Osteocyte (in vitro differentiated cells): ENCODE measurements around the gene PILRA. TPM values are rescaled to one million over a fixed set of nuclear protein-coding genes. Genes with fewer than 3 reads are reported as not detected.

Experiments
- DNase-seq: peaks from one replicate; pipeline ENCODE4 v3.0.0; 2021; ENCODE audit warnings: mixed read lengths; ENCODE audit not compliant: unreplicated experiment; ENCODE audit errors: extremely low spot score
- H3K27ac Mint-ChIP-seq: one replicate; pipeline ENCODE4 v1.8.0; 2021; ENCODE audit warnings: mild to moderate bottlenecking, mixed read lengths; ENCODE audit not compliant: unreplicated experiment
- H3K27me3 Mint-ChIP-seq: one replicate; pipeline ENCODE4 v1.8.0; 2021; ENCODE audit warnings: mixed read lengths; ENCODE audit not compliant: unreplicated experiment
- H3K36me3 Mint-ChIP-seq: one replicate; pipeline ENCODE4 v1.8.0; 2021; ENCODE audit warnings: mixed read lengths; ENCODE audit not compliant: unreplicated experiment
- H3K4me1 Mint-ChIP-seq: one replicate; pipeline ENCODE4 v1.8.0; 2021; ENCODE audit warnings: mixed read lengths; ENCODE audit not compliant: unreplicated experiment
- H3K4me3 Mint-ChIP-seq: one replicate; pipeline ENCODE4 v1.8.0; 2021; ENCODE audit warnings: mild to moderate bottlenecking, moderate library complexity, mixed read lengths; ENCODE audit not compliant: unreplicated experiment
- H3K9me3 Mint-ChIP-seq: one replicate; pipeline ENCODE4 v1.8.0; 2021; ENCODE audit warnings: mixed read lengths; ENCODE audit not compliant: unreplicated experiment
- total RNA-seq: library from RNA; stranded (reverse); gene quantifications from 2 replicates; pipeline ENCODE4 v1.2.1, GENCODE V29; 2021
- TF ChIP-seq, protein P1 (sequence below): fragments of 200-600 bp; sonication (generic); IDR thresholded peaks from 2 replicates; pipeline ENCODE4 v1.5.0; 2021; ENCODE audit warnings: antibody characterized with exemption, mild to moderate bottlenecking, moderate library complexity

PILRA gene
- total RNA-seq, 1 donor from 2014 or later: 2.5 TPM

DNA sequence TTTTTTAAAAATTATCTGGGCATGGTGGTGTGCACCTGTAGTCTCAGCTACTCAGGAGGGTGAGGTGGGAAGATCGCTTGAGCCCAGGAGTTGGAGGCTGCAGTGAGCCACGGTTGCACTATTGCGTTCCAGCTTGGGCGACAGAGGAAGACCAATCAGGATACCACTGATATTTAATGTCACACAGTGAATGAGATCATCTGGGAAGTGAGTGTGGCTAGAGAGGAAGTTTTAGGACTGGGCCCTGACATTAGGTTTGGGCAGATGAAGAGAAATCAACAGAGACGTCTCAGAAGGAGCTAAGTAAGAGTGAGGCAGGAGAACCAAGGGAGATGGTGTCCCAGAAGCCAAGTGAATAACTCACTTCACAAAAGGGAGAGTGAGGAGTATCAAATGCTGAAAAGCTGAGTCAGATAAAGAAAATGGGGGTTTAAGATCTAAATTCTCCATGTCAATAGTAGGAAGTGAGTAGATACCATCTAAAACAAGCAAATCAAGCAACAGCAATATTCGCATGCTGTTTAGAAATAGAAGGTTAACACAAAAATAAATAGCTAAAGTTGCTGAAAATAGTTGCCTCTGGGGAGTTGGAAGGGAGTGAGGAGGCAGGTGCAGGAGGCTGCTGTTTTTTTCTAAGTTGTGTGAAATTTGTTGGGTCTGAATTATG lies 11.5 kb downstream of the PILRA start:
- Mint-ChIP-seq H3K4me1 (no peaks in the 10 kb centered on the region), H3K27me3 (peaks cover 30% of the 10 kb centered on the region), H3K36me3 (no peaks in the 10 kb centered on the region), H3K27ac (no peak overlapping the region), H3K4me3 (no peak overlapping the region), H3K9me3 (no peaks in the 10 kb centered on the region)
- DNase-seq: no peak
- TF ChIP-seq, protein P1, sequence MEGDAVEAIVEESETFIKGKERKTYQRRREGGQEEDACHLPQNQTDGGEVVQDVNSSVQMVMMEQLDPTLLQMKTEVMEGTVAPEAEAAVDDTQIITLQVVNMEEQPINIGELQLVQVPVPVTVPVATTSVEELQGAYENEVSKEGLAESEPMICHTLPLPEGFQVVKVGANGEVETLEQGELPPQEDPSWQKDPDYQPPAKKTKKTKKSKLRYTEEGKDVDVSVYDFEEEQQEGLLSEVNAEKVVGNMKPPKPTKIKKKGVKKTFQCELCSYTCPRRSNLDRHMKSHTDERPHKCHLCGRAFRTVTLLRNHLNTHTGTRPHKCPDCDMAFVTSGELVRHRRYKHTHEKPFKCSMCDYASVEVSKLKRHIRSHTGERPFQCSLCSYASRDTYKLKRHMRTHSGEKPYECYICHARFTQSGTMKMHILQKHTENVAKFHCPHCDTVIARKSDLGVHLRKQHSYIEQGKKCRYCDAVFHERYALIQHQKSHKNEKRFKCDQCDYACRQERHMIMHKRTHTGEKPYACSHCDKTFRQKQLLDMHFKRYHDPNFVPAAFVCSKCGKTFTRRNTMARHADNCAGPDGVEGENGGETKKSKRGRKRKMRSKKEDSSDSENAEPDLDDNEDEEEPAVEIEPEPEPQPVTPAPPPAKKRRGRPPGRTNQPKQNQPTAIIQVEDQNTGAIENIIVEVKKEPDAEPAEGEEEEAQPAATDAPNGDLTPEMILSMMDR: no peak

DNA sequence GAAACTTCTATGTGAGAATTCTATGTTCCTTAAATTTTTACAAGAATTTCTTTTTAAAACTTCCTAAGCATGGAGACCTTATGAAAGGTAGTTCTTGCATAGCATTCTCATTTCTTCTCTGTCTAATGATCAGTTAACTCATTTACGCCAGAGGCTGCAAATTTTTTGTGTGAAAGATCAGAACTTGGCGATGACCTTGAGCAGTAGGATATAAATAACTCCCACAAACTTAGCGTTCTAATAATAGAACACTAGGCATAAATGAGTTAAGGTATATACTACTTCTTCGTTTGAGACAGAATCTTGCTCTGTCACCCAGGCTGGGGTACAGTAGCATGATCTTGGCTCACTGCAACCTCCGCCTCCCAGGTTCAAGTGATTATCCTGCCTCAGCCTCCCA lies 13.7 kb downstream of the PILRA start:
- TF ChIP-seq, protein P1: no peak
- Mint-ChIP-seq H3K4me1 (no peaks in the 10 kb centered on the region), H3K9me3 (no peaks in the 10 kb centered on the region), H3K36me3 (no peaks in the 10 kb centered on the region), H3K4me3 (no peak overlapping the region), H3K27ac (no peak overlapping the region), H3K27me3 (peaks cover 43% of the 10 kb centered on the region)
- DNase-seq: no peak

DNA sequence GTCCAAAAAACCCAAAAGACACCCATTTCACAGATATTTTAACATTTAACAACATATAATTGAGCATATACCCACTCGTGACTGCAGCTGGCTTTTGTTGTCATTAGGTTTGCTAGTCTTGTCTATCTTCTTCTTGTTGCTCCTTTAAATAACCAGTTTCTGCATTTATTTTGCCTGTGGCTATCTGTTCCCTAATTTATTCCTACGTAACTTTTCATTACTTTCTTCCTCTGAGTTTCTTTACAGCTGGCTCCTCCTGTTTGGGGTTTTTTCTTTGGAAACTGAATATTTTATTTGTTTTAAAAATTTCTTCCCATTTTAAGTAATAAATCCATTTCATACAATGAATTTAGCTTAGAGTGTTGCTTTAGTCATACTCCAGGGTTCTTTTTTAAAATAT lies 14.4 kb downstream of the PILRA start:
- Mint-ChIP-seq H3K27ac (no peak overlapping the region), H3K4me3 (no peak overlapping the region), H3K27me3 (peaks cover 49% of the 10 kb centered on the region), H3K9me3 (no peaks in the 10 kb centered on the region), H3K36me3 (no peaks in the 10 kb centered on the region), H3K4me1 (no peaks in the 10 kb centered on the region)
- DNase-seq: no peak
- TF ChIP-seq, protein P1: no peak

DNA sequence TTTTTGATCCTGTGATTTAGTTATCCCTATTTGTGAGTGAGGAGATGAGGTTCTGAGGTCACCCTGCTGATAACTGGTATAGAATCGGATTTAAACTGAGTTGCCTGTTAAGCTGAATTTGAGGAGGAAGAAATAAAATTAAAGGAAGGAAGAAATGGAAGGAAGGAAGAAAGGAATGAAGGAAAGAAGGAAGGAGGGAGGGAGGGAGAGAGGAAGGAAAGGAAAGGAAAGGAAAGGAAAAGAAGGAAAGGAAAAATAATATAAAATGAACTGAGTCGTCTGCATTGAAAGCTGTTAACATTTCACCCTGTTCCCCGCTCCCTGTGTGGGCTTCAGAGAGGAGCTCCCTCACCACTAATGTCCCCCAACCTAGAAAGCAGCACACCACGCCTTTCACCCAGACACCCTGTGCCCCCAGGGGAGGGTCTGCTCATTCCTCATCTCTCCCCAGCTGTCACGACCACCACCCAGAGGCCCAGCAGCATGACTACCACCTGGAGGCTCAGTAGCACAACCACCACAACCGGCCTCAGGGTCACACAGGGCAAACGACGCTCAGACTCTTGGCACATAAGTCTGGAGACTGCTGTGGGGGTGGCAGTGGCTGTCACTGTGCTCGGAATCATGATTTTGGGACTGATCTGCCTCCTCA lies 16.3 kb downstream of the PILRA start:
- H3K36me3 Mint-ChIP-seq: no peaks in the 10 kb centered on the region
- TF ChIP-seq, protein P1: no peak
- no peak overlapping the region for H3K27ac Mint-ChIP-seq
- DNase-seq: no peak
- no peaks in the 10 kb centered on the region for H3K9me3 Mint-ChIP-seq
- no peaks in the 10 kb centered on the region for H3K4me1 Mint-ChIP-seq
- H3K4me3 Mint-ChIP-seq: no peak overlapping the region
- peaks cover 49% of the 10 kb centered on the region for H3K27me3 Mint-ChIP-seq

DNA sequence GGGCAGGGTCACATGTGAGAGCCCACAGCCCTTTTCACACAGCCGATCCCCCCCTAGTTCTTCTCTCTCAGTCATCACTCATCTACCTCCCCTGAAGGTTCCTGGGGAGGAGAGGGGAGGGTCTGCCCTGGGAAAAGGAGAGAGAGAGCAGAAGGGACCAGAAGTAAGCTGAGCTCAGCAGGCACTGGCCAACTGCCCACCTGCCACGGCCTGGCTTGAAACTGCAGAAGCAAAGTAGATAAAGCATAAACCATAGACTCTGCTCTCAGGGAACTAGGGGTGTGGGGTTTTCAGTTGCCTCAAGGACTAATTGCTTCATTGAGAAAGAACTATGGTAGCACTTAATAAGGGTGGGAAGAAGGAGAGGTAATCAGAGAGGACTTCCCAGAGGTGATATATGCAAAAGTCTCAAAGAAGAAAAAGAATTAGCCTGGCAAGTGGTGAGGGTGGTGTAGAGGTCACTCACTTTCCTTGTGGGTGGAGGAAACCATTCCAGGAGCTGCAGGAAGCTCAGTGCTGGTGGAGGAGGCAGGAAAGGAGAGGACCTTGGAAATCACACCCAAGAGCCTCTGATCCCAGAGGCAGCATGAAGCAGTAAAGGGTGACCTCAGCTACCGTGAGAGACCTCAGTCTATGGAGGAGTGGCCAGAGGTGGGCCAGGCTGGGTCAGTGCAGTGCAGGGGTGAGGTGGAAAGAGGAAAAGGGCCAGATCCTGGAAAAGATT lies 17.2 kb downstream of the PILRA start:
- no peak overlapping the region for H3K4me3 Mint-ChIP-seq
- H3K9me3 Mint-ChIP-seq: no peaks in the 10 kb centered on the region
- H3K36me3 Mint-ChIP-seq: no peaks in the 10 kb centered on the region
- no peak overlapping the region for H3K27ac Mint-ChIP-seq
- H3K4me1 Mint-ChIP-seq: no peaks in the 10 kb centered on the region
- H3K27me3 Mint-ChIP-seq: peaks cover 50% of the 10 kb centered on the region
- DNase-seq: no peak
- TF ChIP-seq, protein P1: no peak
